ENCODE measurements around the gene U2AF1L4.

GRCh38 chr19:35775046-35775297, 29.8 kb upstream of the U2AF1L4 start:
- no peak for TF ChIP-seq CTCF (IDR thresholded peaks at IDR 0.05)
- no peak for TF ChIP-seq EZH2 (IDR thresholded peaks at IDR 0.05; ENCODE audit: borderline replicate concordance, insufficient read depth, low read depth, low read length, poor library complexity, severe bottlenecking)
